NCI-H748 (cell line): ENCODE data around the gene CLDN24.

Source experiments
- DNase-seq: peaks from one replicate; lab custom pipeline; 2025; ENCODE audit not compliant: unreplicated experiment; lab: John Stamatoyannopoulos, UW

The CLDN24 gene

DNA sequence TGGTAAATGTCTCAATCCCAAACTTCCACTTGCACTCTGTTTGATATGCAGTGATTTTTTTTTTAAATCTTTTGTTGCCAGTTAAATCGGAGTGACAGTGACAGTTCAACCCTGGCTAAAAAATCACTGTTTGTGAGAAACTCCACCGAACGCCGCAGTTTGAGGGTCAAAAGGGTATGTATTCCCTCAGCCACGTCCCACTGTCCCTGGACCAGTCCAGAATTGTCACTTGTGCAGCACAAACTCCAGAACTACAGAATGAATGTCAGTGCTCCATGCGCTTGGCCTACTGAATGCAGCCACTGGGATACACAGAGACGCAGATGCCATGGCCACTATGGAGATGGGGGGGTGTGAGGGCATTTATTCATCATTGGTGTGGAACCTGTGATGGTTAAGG, 36.3 kb downstream of the CLDN24 start:
- no peak for DNase-seq

- no peak for DNase-seq
These were observed 37.3 kb downstream of the CLDN24 start for GRCh38 chr4:183284965-183285364.

GRCh38 chr4:183284258-183284785, 37.9 kb downstream of the CLDN24 start:
- DNase-seq, result no peak

GRCh38 chr4:183276106-183276505, 46.1 kb downstream of the CLDN24 start:
- DNase-seq, result no peak

- DNase-seq, result no peak
These were observed 49.8 kb downstream of the CLDN24 start for GRCh38 chr4:183272384-183272783.
